IMR-90 (cell line): ENCODE measurements around the gene CRABP1. TPM values are rescaled to one million over a fixed set of nuclear protein-coding genes. Genes with fewer than 3 reads are reported as not detected.

ENCODE experiments used
- ATAC-seq: fragments of 200-7000 bp; cut with Tn5 transposase; 2 replicates; pipeline ENCODE4 v1.9.1; 2020; ENCODE audit warnings: low read depth, mild to moderate bottlenecking, moderate library complexity
- BruUV-seq: library from RNA; stranded (reverse); fragments of 400-500 nt; replicated peaks from 2 replicates; lab custom pipeline; 2021; lab: Mats Ljungman, UMichigan
- CTCF ChIA-PET: fragments of 300-600 bp; formaldehyde crosslinking; extraction: SDS; loops from one replicate; lab custom pipeline; 2021; ENCODE audit warnings: antibody characterized with exemption; lab: Yijun Ruan, JAX
- POLR2A ChIA-PET: fragments of 300-600 bp; sonication (Branson Sonifier 250); formaldehyde crosslinking; loops from one replicate; lab custom pipeline; 2022; ENCODE audit warnings: antibody characterized with exemption; ENCODE audit not compliant: unreplicated experiment; lab: Charles Lee
- DNase-seq: peaks from one replicate; pipeline ENCODE4 v3.0.0; 2013
- H2AFZ ChIP-seq: replicated peaks from 2 replicates; pipeline ENCODE3; 2013; ENCODE audit warnings: low read length, mild to moderate bottlenecking; ENCODE audit not compliant: poor library complexity
- H2AK5ac ChIP-seq: 2 replicates; pipeline ENCODE4 v1.6.1; 2013; ENCODE audit warnings: low read depth, low read length, inconsistent platforms
- H2AK9ac ChIP-seq: replicated peaks from 2 replicates; pipeline ENCODE3; 2013; ENCODE audit warnings: mild to moderate bottlenecking, low read depth, low read length, moderate library complexity; ENCODE audit not compliant: poor library complexity
- H2BK120ac ChIP-seq: 2 replicates; pipeline ENCODE4 v1.6.1; 2013; ENCODE audit warnings: low read depth, low read length, inconsistent platforms
- H2BK15ac ChIP-seq: 3 replicates; pipeline ENCODE4 v1.6.1; 2013; ENCODE audit warnings: low read depth, low read length, inconsistent platforms
- H2BK20ac ChIP-seq: 2 replicates; pipeline ENCODE4 v1.6.1; 2013; ENCODE audit warnings: low read depth, mild to moderate bottlenecking, inconsistent platforms, low read length, moderate library complexity
- H2BK5ac ChIP-seq: 2 replicates; pipeline ENCODE4 v1.6.1; 2013; ENCODE audit warnings: mild to moderate bottlenecking, low read depth, low read length, inconsistent platforms; ENCODE audit not compliant: poor library complexity, severe bottlenecking
- H3K14ac ChIP-seq: replicated peaks from 2 replicates; pipeline ENCODE4 v1.6.1; 2013; ENCODE audit warnings: low read depth, low read length, inconsistent platforms
- H3K18ac ChIP-seq: 2 replicates; pipeline ENCODE4 v1.6.1; 2013; ENCODE audit warnings: low read depth, low read length, control low read depth
- H3K23ac ChIP-seq: 2 replicates; pipeline ENCODE4 v1.6.1; 2013; ENCODE audit warnings: low read depth, low read length, inconsistent platforms
- H3K27ac ChIP-seq: 2 replicates; pipeline ENCODE4 v1.5.1; 2013; ENCODE audit warnings: mild to moderate bottlenecking, control low read depth, low read length; ENCODE audit not compliant: insufficient read depth
- H3K27me3 ChIP-seq: 2 replicates; pipeline ENCODE4 v1.6.1; 2013; ENCODE audit warnings: low read length; ENCODE audit not compliant: control insufficient read depth, insufficient read depth
- H3K36me3 ChIP-seq: 2 replicates; pipeline ENCODE4 v1.6.1; 2013; ENCODE audit warnings: low read length, mixed read lengths; ENCODE audit not compliant: control insufficient read depth, insufficient read depth
- H3K4ac ChIP-seq: 2 replicates; pipeline ENCODE4 v1.6.1; 2013; ENCODE audit warnings: low read depth, low read length, inconsistent platforms
- H3K4me1 ChIP-seq: 2 replicates; pipeline ENCODE4 v1.6.1; 2013; ENCODE audit warnings: low read length, mixed read lengths; ENCODE audit not compliant: control insufficient read depth, insufficient read depth
- H3K4me2 ChIP-seq: 2 replicates; pipeline ENCODE4 v1.6.1; 2013; ENCODE audit warnings: low read depth, mild to moderate bottlenecking, control low read depth, low read length, moderate library complexity
- H3K4me3 ChIP-seq: 2 replicates; pipeline ENCODE4 v1.5.1; 2013; ENCODE audit warnings: low read depth, mild to moderate bottlenecking, control low read depth, low read length, moderate library complexity; ENCODE audit not compliant: insufficient read depth
- H3K56ac ChIP-seq: 2 replicates; pipeline ENCODE4 v1.6.1; 2013; ENCODE audit warnings: low read length, inconsistent platforms; ENCODE audit not compliant: insufficient read depth; ENCODE audit errors: extremely low read depth
- H3K79me1 ChIP-seq, 2 experiments: 2 replicates each; pipeline ENCODE4 v1.6.1; 2013; ENCODE audit warnings: low read length in 2 of 2, inconsistent platforms in 1 of 2, low read depth in 1 of 2
- H3K9ac ChIP-seq: 2 replicates; pipeline ENCODE4 v1.6.1; 2013; ENCODE audit warnings: low read depth, low read length, control low read depth
- H3K9me1 ChIP-seq: 2 replicates; pipeline ENCODE4 v1.6.1; 2013; ENCODE audit warnings: low read length, inconsistent platforms; ENCODE audit not compliant: insufficient read depth
- H3K9me3 ChIP-seq: 2 replicates; pipeline ENCODE4 v1.6.1; 2013; ENCODE audit warnings: low read length; ENCODE audit not compliant: control insufficient read depth, insufficient read depth
- H4K20me1 ChIP-seq: 2 replicates; pipeline ENCODE4 v1.6.1; 2013; ENCODE audit warnings: low read length, inconsistent platforms; ENCODE audit not compliant: insufficient read depth
- H4K5ac ChIP-seq: 2 replicates; pipeline ENCODE4 v1.6.1; 2013; ENCODE audit warnings: mild to moderate bottlenecking, low read depth, low read length, control low read depth
- H4K8ac ChIP-seq, 2 experiments: 2 replicates each; pipeline ENCODE4 v1.6.1; 2013; ENCODE audit warnings: low read depth in 2 of 2, low read length in 2 of 2, control low read depth in 1 of 2, inconsistent platforms in 1 of 2
- H4K91ac ChIP-seq: 2 replicates; pipeline ENCODE4 v1.6.1; 2013; ENCODE audit warnings: low read depth, low read length, inconsistent platforms; ENCODE audit not compliant: insufficient read depth
- BHLHE40 ChIP-seq: fragments of 150-350 bp; IDR thresholded peaks from 2 replicates; pipeline ENCODE4 v1.6.1; 2016; ENCODE audit warnings: mild to moderate bottlenecking, low read depth, low read length
- CEBPB ChIP-seq: IDR thresholded peaks from 2 replicates; pipeline ENCODE4 v1.6.1; 2012; ENCODE audit warnings: low read depth, low read length, improper control_type of control experiment
- CHD1 ChIP-seq: IDR thresholded peaks from 2 replicates; pipeline ENCODE4 v1.6.1; 2012; ENCODE audit warnings: low read depth, low read length, improper control_type of control experiment
- MAFK ChIP-seq: IDR thresholded peaks from 2 replicates; pipeline ENCODE4 v1.6.1; 2012; ENCODE audit warnings: low read depth, low read length, improper control_type of control experiment
- MAZ ChIP-seq: IDR thresholded peaks from 2 replicates; pipeline ENCODE4 v1.6.1; 2012; ENCODE audit warnings: low read depth, mild to moderate bottlenecking, low read length, improper control_type of control experiment, moderate library complexity, borderline replicate concordance
- MXI1 ChIP-seq: IDR thresholded peaks from 2 replicates; pipeline ENCODE4 v1.6.1; 2012; ENCODE audit warnings: low read depth, mild to moderate bottlenecking, low read length, moderate library complexity, borderline replicate concordance
- NFE2L2 ChIP-seq: fragments of 150-350 bp; IDR thresholded peaks from 2 replicates; pipeline ENCODE4 v1.6.1; 2016; ENCODE audit warnings: low read depth, mild to moderate bottlenecking, low read length
- POLR2A ChIP-seq: IDR thresholded peaks from 2 replicates; pipeline ENCODE4 v1.6.1; 2012; ENCODE audit warnings: mild to moderate bottlenecking, low read depth, low read length
- RAD21 ChIP-seq: IDR thresholded peaks from 2 replicates; pipeline ENCODE4 v1.6.1; 2012; ENCODE audit warnings: low read length, improper control_type of control experiment
- RCOR1 ChIP-seq: IDR thresholded peaks from 2 replicates; pipeline ENCODE4 v1.6.1; 2012; ENCODE audit warnings: mild to moderate bottlenecking, low read length, improper control_type of control experiment; ENCODE audit not compliant: insufficient replicate concordance
- RFX5 ChIP-seq: IDR thresholded peaks from 2 replicates; pipeline ENCODE4 v1.8.0; 2012; ENCODE audit warnings: low read depth, mild to moderate bottlenecking, low read length, moderate library complexity
- WGBS, 2 experiments: methylation state at CpG; one replicate each; pipeline versions ENCODE4 v1.1.5 to v1.1.7; 2013; ENCODE audit warnings: missing lambda C conversion rate in 2 of 2; ENCODE audit not compliant: insufficient read length in 1 of 2; ENCODE audit errors: extremely low coverage in 2 of 2; 5-methylcytosine and 5-hydroxymethylcytosine counted together
- dilution Hi-C: fragments of 300-500 bp; cut with HindIII; formaldehyde crosslinking; loops from one replicate; pipeline ENCODE4 v1.14.3; 2018; ENCODE audit warnings: low sequenced_read_pairs; ENCODE audit not compliant: unreplicated experiment
- in situ Hi-C: fragments of 300-500 bp; cut with MboI; formaldehyde crosslinking; loops from 3 replicates; pipeline ENCODE4 v1.14.3; 2019; ENCODE audit warnings: low sequenced_read_pairs, inconsistent platforms, mixed read lengths
- intact Hi-C: fragments of 100-400 bp; cut with micrococcal nuclease; formaldehyde crosslinking; loops from 2 replicates; pipeline ENCODE4 v1.10.0; 2022
- polyA plus RNA-seq, 3 experiments: library from polyadenylated mRNA; depleted of rRNA; stranded (reverse); fragments of >200 nt; gene quantifications; 2 replicates each; pipeline ENCODE4 v1.2.3, GENCODE V29; 2012; ENCODE audit warnings: low replicate concordance in 1 of 3
- total RNA-seq: library from RNA; depleted of rRNA; stranded (reverse); fragments of >200 nt; gene quantifications from 2 replicates; pipeline ENCODE4 v1.2.3, GENCODE V29; 2012
- TF ChIP-seq, protein P1 (sequence below): fragments of 150-350 bp; IDR thresholded peaks from 2 replicates; pipeline ENCODE4 v1.6.1; 2016; ENCODE audit warnings: low read depth, mild to moderate bottlenecking, low read length, moderate library complexity, borderline replicate concordance

Gene CRABP1
- total and polyA plus RNA-seq, 2 of the 4 experiments (the other 2 are of a cell fraction), result not detected

DNA sequence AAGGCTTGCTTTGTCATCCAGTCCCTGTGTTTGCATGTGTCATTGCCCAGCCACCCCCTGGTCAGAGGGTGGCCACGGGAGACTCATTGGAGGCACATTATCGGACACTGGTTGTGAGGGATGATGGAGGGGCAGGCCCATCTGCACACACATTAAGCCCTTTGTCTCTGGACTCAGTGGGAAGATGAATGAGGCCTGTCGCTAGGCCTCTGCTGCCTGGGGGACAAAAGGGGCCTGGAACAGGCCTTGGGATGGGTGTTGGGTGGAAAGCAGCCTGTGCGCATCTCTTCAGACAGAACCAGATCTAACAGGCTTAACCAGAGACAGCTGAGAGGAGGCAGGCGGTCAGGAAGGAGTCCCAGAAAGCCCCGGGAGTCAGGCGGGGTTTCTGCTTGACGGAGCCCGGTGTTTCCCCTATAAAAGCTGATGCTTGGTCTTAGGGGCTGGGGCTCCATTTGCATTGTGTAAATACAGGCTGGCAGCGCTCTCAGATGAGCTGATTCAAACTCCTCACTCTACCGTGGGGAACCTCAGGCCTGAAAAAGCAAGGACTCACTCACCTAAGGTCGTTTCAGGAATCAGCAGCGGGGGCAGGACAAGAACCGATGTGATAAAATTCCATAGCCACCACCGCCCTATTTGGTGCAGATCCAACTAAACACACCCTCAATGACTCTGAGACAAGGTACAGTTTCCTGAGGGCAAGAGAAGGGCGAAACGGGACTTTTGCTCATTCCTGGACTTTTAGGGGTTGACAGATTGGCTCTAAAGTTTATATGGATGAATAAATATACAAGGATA, 23.7 kb upstream of the CRABP1 start:
- no peak overlapping the region for H2AFZ ChIP-seq
- dilution Hi-C loops, result no loop called here

More for the DNA sequence above, 23.7 kb upstream of the CRABP1 start:
- no peak overlapping the region for H3K4ac ChIP-seq
- no peak overlapping the region for H3K4me3 ChIP-seq
- H4K91ac ChIP-seq, result no peak overlapping the region
- intact Hi-C loops, result no loop called here
- no peak overlapping the region for H3K56ac ChIP-seq
- no peak overlapping the region for H3K4me2 ChIP-seq
- peaks cover 28% of the 10 kb centered on the region; the same call in 1 of the 2 replicates for H3K27me3 ChIP-seq
- H2AK9ac ChIP-seq, result no peak overlapping the region
- 80% methylated on average over 3 of the region's 17 CpGs; no CpG with 5 or more reads in 1 of the 2 experiments for WGBS, 2 experiments
- no peak overlapping the region for H3K27ac ChIP-seq
- no peak for ATAC-seq
- no peak overlapping the region for H2BK5ac ChIP-seq
- H3K9ac ChIP-seq, result no peak overlapping the region
- no peak overlapping the region for H2AK5ac ChIP-seq
- no peak overlapping the region for H4K8ac ChIP-seq
- H2BK120ac ChIP-seq, result no peak overlapping the region
- H3K36me3 ChIP-seq, result no peaks in the 10 kb centered on the region
- TF ChIP-seq BHLHE40 (no peak), MAZ (no peak), NFE2L2 (no peak), RAD21 (no peak), POLR2A (no peak), RFX5 (no peak), MAFK (no peak), CHD1 (no peak), MXI1 (no peak), CEBPB (no peak), RCOR1 (no peak)
- TF ChIP-seq, protein P1, sequence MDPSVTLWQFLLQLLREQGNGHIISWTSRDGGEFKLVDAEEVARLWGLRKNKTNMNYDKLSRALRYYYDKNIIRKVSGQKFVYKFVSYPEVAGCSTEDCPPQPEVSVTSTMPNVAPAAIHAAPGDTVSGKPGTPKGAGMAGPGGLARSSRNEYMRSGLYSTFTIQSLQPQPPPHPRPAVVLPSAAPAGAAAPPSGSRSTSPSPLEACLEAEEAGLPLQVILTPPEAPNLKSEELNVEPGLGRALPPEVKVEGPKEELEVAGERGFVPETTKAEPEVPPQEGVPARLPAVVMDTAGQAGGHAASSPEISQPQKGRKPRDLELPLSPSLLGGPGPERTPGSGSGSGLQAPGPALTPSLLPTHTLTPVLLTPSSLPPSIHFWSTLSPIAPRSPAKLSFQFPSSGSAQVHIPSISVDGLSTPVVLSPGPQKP, result no peak
- no peaks in the 10 kb centered on the region for H3K79me1 ChIP-seq
- H3K18ac ChIP-seq, result no peak overlapping the region
- H2BK15ac ChIP-seq, result no peak overlapping the region
- BruUV-seq, result no TSS peak
- no peak overlapping the region for H3K23ac ChIP-seq
- in situ Hi-C loops, result no loop called here
- H3K9me3 ChIP-seq, result no peaks in the 10 kb centered on the region
- ChIA-PET POLR2A (no interaction called here), CTCF (no interaction called here)
- no peaks in the 10 kb centered on the region for H3K4me1 ChIP-seq
- H2BK20ac ChIP-seq, result no peak overlapping the region
- H3K9me1 ChIP-seq, result peaks cover 3% of the 10 kb centered on the region; the same call in 1 of the 2 replicates
- no peaks in the 10 kb centered on the region for H4K20me1 ChIP-seq
- no peak for DNase-seq
- H4K5ac ChIP-seq, result no peak overlapping the region
- no peak overlapping the region for H3K14ac ChIP-seq
